H1 (cell line): ENCODE measurements around the gene MYLIP.

Experiments
- ASH2L ChIP-seq: fragments of 200-600, 300-600 bp; sonication (generic); IDR thresholded peaks from one replicate; pipeline ENCODE4 v1.7.1; 2017; ENCODE audit warnings: low read length
- ATF3 ChIP-seq: IDR thresholded peaks from 2 replicates; pipeline ENCODE4 v1.6.1; 2011; ENCODE audit warnings: low read depth, mild to moderate bottlenecking, low read length; ENCODE audit not compliant: insufficient read depth
- GABPA ChIP-seq: IDR thresholded peaks from 2 replicates; pipeline ENCODE4 v1.6.1; 2011; ENCODE audit warnings: mild to moderate bottlenecking, low read length, moderate library complexity, borderline replicate concordance; ENCODE audit not compliant: insufficient read depth
- POLR2AphosphoS5 ChIP-seq: IDR thresholded peaks from 2 replicates; pipeline ENCODE4 v1.6.1; 2011; ENCODE audit warnings: low read depth, low read length
- RXRA ChIP-seq: IDR thresholded peaks from 2 replicates; pipeline ENCODE4 v1.6.1; 2011; ENCODE audit warnings: low read depth, mild to moderate bottlenecking, low read length, moderate library complexity; ENCODE audit not compliant: insufficient read depth
- SUZ12 ChIP-seq: fragments of 200-600 bp; sonication (generic); IDR thresholded peaks from 2 replicates; pipeline ENCODE4 v1.6.1; 2012; ENCODE audit warnings: mild to moderate bottlenecking, inconsistent platforms, low read length, moderate library complexity, mixed read lengths

- TF ChIP-seq POLR2AphosphoS5 = no peak
- no peak for TF ChIP-seq ATF3
- no peak for TF ChIP-seq ASH2L
- no peak for TF ChIP-seq RXRA
- no peak for TF ChIP-seq SUZ12
- no peak for TF ChIP-seq GABPA
Observed at GRCh38 chr6:16088409-16088808, 40.5 kb upstream of the MYLIP start.
